Adrenal gland (tissue), 12 donors: ENCODE measurements around the gene PAQR7. TPM values are rescaled to one million over a fixed set of nuclear protein-coding genes. Genes with fewer than 3 reads are reported as not detected.

Experiments
- DNase-seq, 7 donors: peaks; one replicate each; pipeline ENCODE4 v3.0.0-alpha.2; 2019 to 2020
- H3K27ac ChIP-seq, 5 donors: fragments of 200-600 bp; sonication (generic) in 4 of 5; 1 replicate in 3 of 5; 2 replicates in 2 of 5; pipeline versions ENCODE4 v1.5.1 to v1.8.0; 2016 to 2020; ENCODE audit warnings: mild to moderate bottlenecking in 1 of 5
- H3K27me3 ChIP-seq: fragments of 200-600 bp; 2 replicates; pipeline ENCODE4 v1.8.0; 2021
- H3K36me3 ChIP-seq, 2 donors: fragments of 200-600 bp; replicated peaks in 1 of 2; 1 replicate in 1 of 2; 2 replicates in 1 of 2; pipeline versions ENCODE4 v1.5.1 to v1.8.0; 2018 to 2022
- H3K4me1 ChIP-seq, 2 donors: fragments of 200-600 bp; replicated peaks in 1 of 2; 1 replicate in 1 of 2; 2 replicates in 1 of 2; pipeline versions ENCODE4 v1.5.1 to v1.8.0; 2018 to 2021
- H3K4me3 ChIP-seq, 4 donors: fragments of 200-600 bp; sonication (generic) in 3 of 4; one replicate each; pipeline ENCODE4 v1.5.1; 2016 to 2018
- H3K9me3 ChIP-seq, 3 donors: fragments of 200-600 bp; sonication (generic) in 1 of 3; replicated peaks in 1 of 3; 1 replicate in 2 of 3; 2 replicates in 1 of 3; pipeline versions ENCODE4 v1.5.1 to v1.8.0; 2016 to 2021
- POLR2A ChIP-seq, 2 donors: fragments of 450-650 bp; IDR thresholded peaks; one replicate each; pipeline ENCODE4 v1.6.1; 2017; ENCODE audit warnings: antibody characterized with exemption in 2 of 2, mild to moderate bottlenecking in 2 of 2, moderate library complexity in 1 of 2
- WGBS, 4 donors: extraction: QIAGEN DNeasy Blood & Tissue Kit in 2 of 4; methylation state at CpG; one replicate each; pipeline versions ENCODE4 v1.1.5 to v1.1.7; 2013 to 2017; 5-methylcytosine and 5-hydroxymethylcytosine counted together
- intact Hi-C, 2 donors: fragments of 100-400 bp; cut with DNase I; formaldehyde crosslinking; loops; one replicate each; pipeline versions ENCODE4 v1.14.1 to v1.15.0; 2022 to 2023
- microRNA-seq, 3 donors: library from miRNA; unstranded; fragments of <30 nt; microRNA quantifications; one replicate each; pipeline ENCODE4, GENCODE V29; 2017 to 2020
- polyA plus RNA-seq, 3 donors: library from polyadenylated mRNA; stranded (reverse); fragments of 200-250 nt in 2 of 3; fragments of 350-450 nt in 1 of 3; fragmentation: Illumina TruSeq in 1 of 3; extraction: RNeasy Lipid Tissue Mini Kit (QIAGEN cat#74804) in 1 of 3; gene quantifications; one replicate each; pipeline ENCODE4 v1.2.3, GENCODE V29; 2013 to 2014
- small RNA-seq, 2 donors: library from RNA; depleted of rRNA; stranded (forward); fragments of <200 nt; gene quantifications; one replicate each; pipeline ENCODE3, GENCODE V24; 2016
- total RNA-seq, 9 donors: library from RNA; depleted of rRNA in 4 of 9; stranded (reverse); fragments of >200 nt in 4 of 9; fragments of 120-200 nt in 1 of 9; fragmentation: NEBNext Ultra II Directional in 1 of 9; extraction: Animal tissue kit (Norgen Biotek cat#: 25700) in 1 of 9; gene quantifications; one replicate each; pipeline versions ENCODE4 v1.1.0 to v1.2.4, GENCODE V29; 2013 to 2023
- TF ChIP-seq, protein P1 (sequence below), 6 experiments: fragments of 450-650 bp in 4 of 6; fragments of 200-600 bp in 2 of 6; sonication (generic) in 1 of 6; IDR thresholded peaks; 1 replicate in 5 of 6; 2 replicates in 1 of 6; pipeline versions ENCODE4 v1.5.1 to v1.8.0; 2016 to 2021; ENCODE audit warnings: antibody characterized with exemption in 6 of 6, mild to moderate bottlenecking in 2 of 6, moderate library complexity in 1 of 6
- donor health status: healthy with polysubstance abuse.
- donor health status: Bipolar disorder and iron deficiency.
- donor health status: DM: yes; HTN: yes; CAD: no.
- donor health status: DM: no; HTN: no; CAD: no.
- donor health status: DM: no; HTN: no; CAD: no.
- donor health status: DM: yes; HTN: yes; CAD: no.

PAQR7 gene
- total and polyA plus RNA-seq, 12 donors, result 19.9 to 71.8 (median 34.0) TPM

DNA sequence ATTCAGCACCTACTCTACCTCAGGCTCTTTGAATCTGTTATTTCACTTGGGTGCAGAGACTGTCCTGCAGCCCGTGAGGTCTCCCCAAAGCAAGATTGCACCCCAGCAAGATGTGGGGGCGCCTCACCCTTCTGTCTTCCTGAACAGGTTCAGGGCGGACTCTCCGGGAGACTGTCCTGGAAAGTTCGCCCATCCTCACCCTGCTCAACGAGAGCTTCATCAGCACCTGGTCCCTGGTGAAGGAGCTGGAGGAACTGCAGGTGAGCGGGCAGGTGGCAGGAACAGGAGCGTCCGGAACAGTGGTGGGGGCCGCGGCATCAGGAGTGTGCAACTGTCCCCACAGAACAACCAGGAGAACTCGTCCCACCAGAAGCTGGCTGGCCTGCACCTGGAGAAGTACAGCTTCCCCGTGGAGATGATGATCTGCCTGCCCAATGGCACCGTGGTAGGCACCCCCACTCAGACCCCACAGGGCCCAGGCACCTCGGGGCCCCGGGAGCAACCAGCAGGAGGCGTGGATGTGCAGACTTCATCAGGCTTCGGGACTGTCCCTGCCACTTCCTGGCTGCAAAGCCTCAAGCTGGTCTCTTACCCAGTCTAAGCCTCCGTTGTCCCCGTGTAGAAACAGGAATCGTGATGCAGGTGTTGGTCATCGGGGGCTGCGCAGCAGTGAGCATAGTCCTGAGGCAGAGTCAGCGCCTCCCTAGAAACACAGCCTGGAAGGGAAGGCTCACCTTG, 61.6 kb downstream of the PAQR7 start:
- intact Hi-C loops, result no loop called here
- Histone ChIP-seq H3K27me3 (no peaks in the 10 kb centered on the region), H3K36me3 (peaks cover 0 to 55% of the 10 kb centered on the region in 2 donors), H3K4me3 (no peak overlapping the region), H3K4me1 (peaks cover 0 to 14% of the 10 kb centered on the region in 2 donors), H3K9me3 (no peaks in the 10 kb centered on the region), H3K27ac (no peak overlapping the region)
- DNase-seq, result peak in 1 of 7 donors; percentile 17
- TF ChIP-seq POLR2A (IDR thresholded peaks at IDR 0.05), result no peak
- TF ChIP-seq, protein P1, sequence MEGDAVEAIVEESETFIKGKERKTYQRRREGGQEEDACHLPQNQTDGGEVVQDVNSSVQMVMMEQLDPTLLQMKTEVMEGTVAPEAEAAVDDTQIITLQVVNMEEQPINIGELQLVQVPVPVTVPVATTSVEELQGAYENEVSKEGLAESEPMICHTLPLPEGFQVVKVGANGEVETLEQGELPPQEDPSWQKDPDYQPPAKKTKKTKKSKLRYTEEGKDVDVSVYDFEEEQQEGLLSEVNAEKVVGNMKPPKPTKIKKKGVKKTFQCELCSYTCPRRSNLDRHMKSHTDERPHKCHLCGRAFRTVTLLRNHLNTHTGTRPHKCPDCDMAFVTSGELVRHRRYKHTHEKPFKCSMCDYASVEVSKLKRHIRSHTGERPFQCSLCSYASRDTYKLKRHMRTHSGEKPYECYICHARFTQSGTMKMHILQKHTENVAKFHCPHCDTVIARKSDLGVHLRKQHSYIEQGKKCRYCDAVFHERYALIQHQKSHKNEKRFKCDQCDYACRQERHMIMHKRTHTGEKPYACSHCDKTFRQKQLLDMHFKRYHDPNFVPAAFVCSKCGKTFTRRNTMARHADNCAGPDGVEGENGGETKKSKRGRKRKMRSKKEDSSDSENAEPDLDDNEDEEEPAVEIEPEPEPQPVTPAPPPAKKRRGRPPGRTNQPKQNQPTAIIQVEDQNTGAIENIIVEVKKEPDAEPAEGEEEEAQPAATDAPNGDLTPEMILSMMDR (IDR thresholded peaks at IDR 0.05), result no peak
- 74 to 90% (median 86%) methylated on average over 13 to 24 of the region's 24 CpGs for WGBS, 4 donors

DNA sequence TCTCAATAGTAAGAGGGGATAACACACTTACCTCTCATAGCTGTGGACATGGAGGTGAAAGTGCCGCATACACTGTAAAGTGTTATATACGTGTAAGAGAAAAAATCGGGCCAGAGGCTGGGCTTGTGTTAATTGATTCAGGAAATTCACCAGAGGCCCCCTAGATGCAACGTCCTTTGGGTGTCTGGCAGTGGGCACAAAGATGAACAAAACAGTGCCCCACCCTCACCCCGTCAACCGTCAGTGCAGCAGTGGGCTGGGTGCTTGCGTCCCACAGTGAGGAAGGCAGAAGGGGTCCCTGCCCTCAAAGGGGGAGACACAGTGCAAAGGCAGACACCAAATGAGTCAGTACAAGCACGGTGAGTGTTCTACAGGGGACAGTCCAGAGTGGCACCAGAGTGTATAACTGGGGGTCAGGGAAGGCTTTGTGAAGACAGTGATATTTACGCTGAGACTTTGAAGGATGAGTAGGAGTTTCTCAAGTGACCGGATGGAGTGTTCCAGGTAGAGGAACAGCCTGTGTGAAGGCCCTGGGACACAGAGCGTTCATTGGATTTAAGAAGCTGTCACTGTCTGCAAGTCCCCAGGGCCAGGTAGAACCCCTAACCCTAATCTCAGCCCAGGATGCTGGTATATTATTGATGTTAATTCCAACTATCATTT, 62.3 kb downstream of the PAQR7 start:
- no peak overlapping the region for H3K27ac ChIP-seq
- 81 to 83% (median 83%) methylated on average over 10 to 11 of the region's 11 CpGs for WGBS, 4 donors
- intact Hi-C loops, result no loop called here
- H3K9me3 ChIP-seq, result no peaks in the 10 kb centered on the region
- peaks cover 0 to 62% of the 10 kb centered on the region in 2 donors for H3K36me3 ChIP-seq
- DNase-seq, result peak in 1 of 7 donors; percentile 5
- H3K27me3 ChIP-seq, result no peaks in the 10 kb centered on the region
- no peak for TF ChIP-seq POLR2A (IDR thresholded peaks at IDR 0.05)
- TF ChIP-seq, protein P1 (IDR thresholded peaks at IDR 0.05), result no peak
- no peak overlapping the region for H3K4me3 ChIP-seq
- H3K4me1 ChIP-seq, result peaks cover 0 to 7% of the 10 kb centered on the region in 2 donors

Small RNAs within 50 kb of the gene (microRNA-seq; reads per million reads assigned to microRNA genes)
- 0.38 to 1.4 (median 0.45) reads per million in 3 donors for gene MIR3917

Small RNAs within 50 kb of the gene (small RNA-seq; reads per million reads assigned to genes)
- 0 reads per million in 2 donors for gene AL033528.1
- gene RF00019, result 0 reads per million in 2 donors
- 0 reads per million in 2 donors for gene SNRPFP2

Other genes starting within 250 kb of the PAQR7 start
- gene SELENON, start 75.5 kb downstream of the PAQR7 start, total RNA-seq, result 100 to 1,000 TPM in 1 of 9 donors, 10 to 100 TPM in 7, 1 to 10 TPM in 1; 8.7 to 105 (median 73.9) TPM
- gene SELENON, start 75.5 kb downstream of the PAQR7 start, polyA plus RNA-seq, result 10 to 100 TPM; 35.6 to 75.9 (median 37.7) TPM
- 100 to 1,000 TPM; 116 to 285 (median 187) TPM for gene MTFR1L, start 55.8 kb downstream of the PAQR7 start, total RNA-seq
- gene MTFR1L, start 55.8 kb downstream of the PAQR7 start, polyA plus RNA-seq, result 100 to 1,000 TPM; 157 to 298 (median 284) TPM
- 1 to 10 TPM in 3 of 9 donors, under 1 TPM in 6; 0.24 to 3.4 (median 0.83) TPM for gene AUNIP, start 16.3 kb downstream of the PAQR7 start, total RNA-seq
- 1 to 10 TPM in 1 of 3 donors, under 1 TPM in 2; 0.56 to 1.2 (median 0.74) TPM for gene AUNIP, start 16.3 kb downstream of the PAQR7 start, polyA plus RNA-seq
- 100 to 1,000 TPM in 1 of 9 donors, 10 to 100 TPM in 7, 1 to 10 TPM in 1; 7.9 to 242 (median 22.4) TPM for gene STMN1, start 30.7 kb upstream of the PAQR7 start, total RNA-seq
- 10 to 100 TPM; 32.6 to 88.7 (median 37.6) TPM for gene STMN1, start 30.7 kb upstream of the PAQR7 start, polyA plus RNA-seq
- gene PAFAH2, start 122.4 kb upstream of the PAQR7 start, total RNA-seq, result 10 to 100 TPM in 8 of 9 donors, 1 to 10 TPM in 1; 6.6 to 32.8 (median 14.9) TPM
- gene PAFAH2, start 122.4 kb upstream of the PAQR7 start, polyA plus RNA-seq, result 10 to 100 TPM in 1 of 3 donors, 1 to 10 TPM in 2; 8.3 to 12.3 (median 8.4) TPM
- 1 to 10 TPM in 7 of 9 donors, under 1 TPM in 2; 0.50 to 6.5 (median 2.1) TPM for gene EXTL1, start 146.1 kb upstream of the PAQR7 start, total RNA-seq
- 1 to 10 TPM in 2 of 3 donors, under 1 TPM in 1; 0.31 to 4.2 (median 1.1) TPM for gene EXTL1, start 146.1 kb upstream of the PAQR7 start, polyA plus RNA-seq
- gene SLC30A2, start 170.4 kb upstream of the PAQR7 start, total RNA-seq, result 1 to 10 TPM in 5 of 9 donors, under 1 TPM in 4; 0.06 to 4.8 (median 1.1) TPM
- gene SLC30A2, start 170.4 kb upstream of the PAQR7 start, polyA plus RNA-seq, result under 1 TPM; 0.15 to 0.32 (median 0.27) TPM
- gene TRIM63, start 191.9 kb upstream of the PAQR7 start, total RNA-seq, result 1 to 10 TPM in 1 of 9 donors, under 1 TPM in 2, not detected in 6; 0.06 to 4.6 (median 0.18) TPM
- gene TRIM63, start 191.9 kb upstream of the PAQR7 start, polyA plus RNA-seq, result under 1 TPM in 2 of 3 donors, not detected in 1; 0.16 to 0.24 TPM
- 1 to 10 TPM; 2.3 to 9.8 (median 8.2) TPM for gene PDIK1L, start 236.1 kb upstream of the PAQR7 start, total RNA-seq
- 1 to 10 TPM; 1.6 to 6.6 (median 1.7) TPM for gene PDIK1L, start 236.1 kb upstream of the PAQR7 start, polyA plus RNA-seq